ENCODE results near the gene FAM78B. TPM values are rescaled to one million over a fixed set of nuclear protein-coding genes. Genes with fewer than 3 reads are reported as not detected.

The FAM78B gene
- total and polyA plus RNA-seq, 10 of the 15 experiments (the other 5 are each of a cell fraction or from before 2014, with no cell fraction given): 0.10 to 4.9 (median 1.6) TPM

GRCh38 chr1:166113630-166114029, 53.2 kb downstream of the FAM78B start:
- Histone ChIP-seq H3K4me2 (ENCODE audit: control insufficient read depth, insufficient read depth) (no peak overlapping the region), H3K27me3 (replicated peaks in 1 of 2; ENCODE audit: control insufficient read depth in 2 of 2, insufficient read depth in 2 of 2, low read length in 1 of 2) (no peaks in the 10 kb centered on the region), H3K36me3 (ENCODE audit: control insufficient read depth in 2 of 2, insufficient read depth in 2 of 2, low read length in 1 of 2) (no peaks in the 10 kb centered on the region), H4K20me1 (ENCODE audit: control insufficient read depth, insufficient read depth) (no peaks in the 10 kb centered on the region), H3K9ac (ENCODE audit: control insufficient read depth, insufficient read depth, low read length) (no peak overlapping the region), H3K9me3 (replicated peaks; ENCODE audit: control insufficient read depth, insufficient read depth, low read length) (no peaks in the 10 kb centered on the region), H2AFZ (ENCODE audit: control insufficient read depth, low read depth, low read length) (no peak overlapping the region), H3K27ac (ENCODE audit: control insufficient read depth, insufficient read depth) (no peak overlapping the region), H3K4me1 (ENCODE audit: control insufficient read depth, insufficient read depth, low read length) (no peaks in the 10 kb centered on the region), H3K4me3 (no peak overlapping the region), H3K79me2 (ENCODE audit: control insufficient read depth, insufficient read depth, low read length) (no peaks in the 10 kb centered on the region)
- TF ChIP-seq PKNOX1 (IDR thresholded peaks at IDR 0.05) (no peak), ATF2 (IDR thresholded peaks at IDR 0.05; ENCODE audit: low read length) (no peak), SMARCA5 (IDR thresholded peaks at IDR 0.05) (no peak), PAX5 (IDR thresholded peaks at IDR 0.05; ENCODE audit: borderline replicate concordance, low read depth, low read length) (no peak), NFIC (IDR thresholded peaks at IDR 0.05; ENCODE audit: low read depth, low read length) (no peak), ZZZ3 (IDR thresholded peaks at IDR 0.05; ENCODE audit: control insufficient read depth, insufficient read length, low read depth) (no peak), PBX3 (IDR thresholded peaks at IDR 0.05; ENCODE audit: insufficient replicate concordance, low read depth, low read length) (no peak), CHD4 (IDR thresholded peaks at IDR 0.05) (no peak), POLR2AphosphoS5 (IDR thresholded peaks at IDR 0.05; ENCODE audit: low read length) (no peak), ESRRA (IDR thresholded peaks at IDR 0.05; ENCODE audit: low read length) (no peak), CBFB (IDR thresholded peaks at IDR 0.05; ENCODE audit: low read depth) (no peak)
- FAIRE-seq (no peak), DNase-seq (ENCODE audit: low read depth, low spot score) (no peak), ATAC-seq (no peak)
- ChIA-PET CTCF (no interaction called here), RAD21 (ENCODE audit: unreplicated experiment) (no interaction called here), SMC1A (ENCODE audit: uncharacterized antibody, unreplicated experiment) (no interaction called here), POLR2A (no interaction called here)
- intact Hi-C loops (cut with micrococcal nuclease; ENCODE audit: unreplicated experiment) (no loop called here), in situ Hi-C loops (cut with MboI) (no loop called here)
- no TSS peak for BruUV-seq (replicated peaks)
- WGBS (ENCODE audit: insufficient coverage, insufficient replicate concordance, low lambda C conversion rate, missing lambda C conversion rate): 40% methylated on average over 1 of the region's 1 CpG

Measured in GM12878 (cell line).